T1000 (cell line): ENCODE results near the gene GCGR.

Experiments used
- DNase-seq: peaks from one replicate; lab custom pipeline; 2025; ENCODE audit warnings: mixed read lengths; lab: John Stamatoyannopoulos, UW

The GCGR gene

GRCh38 chr17:81846743-81847689 lies 43.1 kb downstream of the GCGR start:
- no peak for DNase-seq

GRCh38 chr17:81849457-81849856 lies 45.5 kb downstream of the GCGR start:
- DNase-seq = no peak

GRCh38 chr17:81851423-81851822 lies 47.5 kb downstream of the GCGR start:
- DNase-seq = no peak

GRCh38 chr17:81852237-81852636 lies 48.3 kb downstream of the GCGR start:
- no peak for DNase-seq

GRCh38 chr17:81854974-81855774 lies 51.2 kb downstream of the GCGR start:
- DNase-seq = no peak

GRCh38 chr17:81858170-81858966 lies 54.4 kb downstream of the GCGR start:
- DNase-seq = no peak

GRCh38 chr17:81858967-81859905 lies 55.3 kb downstream of the GCGR start:
- no peak for DNase-seq

- no peak for DNase-seq
Measured at GRCh38 chr17:81859906-81860755, 56.2 kb downstream of the GCGR start, which contains the start of gene P4HB. Gene P4HB, minus strand, starts transcription at chr17:81860535. Its CDS starts 64 bp downstream, at chr17:81860471.

GRCh38 chr17:81860756-81861568 lies 57.0 kb downstream of the GCGR start:
- peak; percentile 99 for DNase-seq

DNA sequence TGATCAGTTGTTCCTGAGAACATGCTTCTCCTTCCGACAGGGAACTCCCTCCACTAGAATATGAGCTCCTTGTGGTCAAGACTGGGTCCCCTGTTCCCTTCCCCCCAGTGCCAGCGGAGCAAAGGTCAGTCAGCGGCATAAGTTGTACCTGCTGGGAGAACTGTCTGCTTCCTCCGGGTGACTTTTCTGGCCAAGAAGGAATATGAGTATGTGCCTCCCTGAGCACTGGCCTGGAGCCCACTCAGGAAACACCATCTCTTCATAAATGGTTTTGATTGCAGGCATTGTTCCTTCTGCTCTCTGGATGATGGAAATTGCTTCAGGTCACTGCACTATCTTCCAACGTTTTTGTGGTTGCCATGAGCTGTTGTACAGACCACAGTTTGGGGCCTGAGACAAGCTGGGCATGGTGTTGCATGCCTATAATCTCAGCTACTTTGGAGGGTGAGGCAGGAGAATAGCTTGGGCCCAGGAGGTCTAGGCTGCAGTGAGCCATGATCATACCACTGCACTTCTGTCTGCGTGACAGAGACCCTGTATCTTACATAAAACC lies 59.2 kb downstream of the GCGR start:
- DNase-seq = no peak
